GM23338 (cell line): Measurements from ENCODE around the gene GCK. TPM values are rescaled to one million over a fixed set of nuclear protein-coding genes. Genes with fewer than 3 reads are reported as not detected.

Experiments
- ATAC-seq: fragments of 200-7000 bp; cut with Tn5 transposase; 3 replicates; pipeline ENCODE4 v1.9.1; 2020
- DNase-seq: peaks from one replicate; pipeline ENCODE4 v3.0.0-alpha.2; 2015; ENCODE audit warnings: low spot score
- H2AFZ ChIP-seq: fragments of 200-600 bp; sonication (generic); 2 replicates; pipeline ENCODE4 v1.8.0; 2016; ENCODE audit warnings: antibody characterized with exemption, mild to moderate bottlenecking, moderate library complexity
- H3F3A ChIP-seq: fragments of 200-600 bp; sonication (generic); replicated peaks from 2 replicates; pipeline ENCODE4 v1.8.0; 2017; ENCODE audit warnings: antibody characterized with exemption, mixed run types, low read depth
- H3K27ac ChIP-seq: fragments of 200-600 bp; sonication (generic); 2 replicates; pipeline ENCODE4 v1.6.1; 2016; ENCODE audit warnings: low read depth
- H3K27me3 ChIP-seq: fragments of 200-600 bp; sonication (generic); 2 replicates; pipeline ENCODE4 v1.8.0; 2016; ENCODE audit warnings: mild to moderate bottlenecking, mixed run types, moderate library complexity; ENCODE audit not compliant: insufficient read depth
- H3K36me3 ChIP-seq: fragments of 200-600 bp; sonication (generic); 2 replicates; pipeline ENCODE4 v1.8.0; 2016; ENCODE audit warnings: mild to moderate bottlenecking; ENCODE audit not compliant: insufficient read depth
- H3K4me1 ChIP-seq: fragments of 200-600 bp; sonication (generic); 2 replicates; pipeline ENCODE4 v1.8.0; 2016; ENCODE audit warnings: mild to moderate bottlenecking, moderate library complexity; ENCODE audit not compliant: insufficient read depth
- H3K4me2 ChIP-seq: fragments of 200-600 bp; sonication (generic); 2 replicates; pipeline ENCODE4 v1.7.1; 2017; ENCODE audit warnings: mixed run types
- H3K4me3 ChIP-seq: fragments of 200-600 bp; sonication (generic); 2 replicates; pipeline ENCODE4 v1.6.1; 2016; ENCODE audit warnings: mixed run types
- H3K79me2 ChIP-seq: fragments of 200-600 bp; sonication (generic); replicated peaks from 2 replicates; pipeline ENCODE4 v1.8.0; 2017; ENCODE audit warnings: mild to moderate bottlenecking; ENCODE audit not compliant: insufficient read depth
- H3K9me2 ChIP-seq: fragments of 200-600 bp; sonication (generic); 2 replicates; pipeline ENCODE4 v1.8.0; 2017; ENCODE audit not compliant: insufficient read depth
- H4K20me1 ChIP-seq: fragments of 200-600 bp; sonication (generic); replicated peaks from 2 replicates; pipeline ENCODE4 v1.8.0; 2017; ENCODE audit warnings: mild to moderate bottlenecking; ENCODE audit not compliant: insufficient read depth
- H3K27ac Mint-ChIP-seq: 2 replicates; pipeline ENCODE4 v1.8.0; 2020; ENCODE audit warnings: inconsistent platforms, mild to moderate bottlenecking, moderate library complexity, mixed read lengths
- H3K27me3 Mint-ChIP-seq: 3 replicates; pipeline ENCODE4 v1.8.0; 2022; ENCODE audit warnings: low read depth, mild to moderate bottlenecking, moderate library complexity, mixed read lengths, inconsistent platforms; ENCODE audit not compliant: insufficient read depth, poor library complexity
- H3K36me3 Mint-ChIP-seq: 3 replicates; pipeline ENCODE4 v1.8.0; 2021; ENCODE audit warnings: low read depth, mild to moderate bottlenecking, inconsistent platforms, moderate library complexity, mixed read lengths
- H3K4me1 Mint-ChIP-seq: 3 replicates; pipeline ENCODE4 v1.8.0; 2020; ENCODE audit warnings: mild to moderate bottlenecking, inconsistent platforms, mixed read lengths
- H3K4me3 Mint-ChIP-seq: 3 replicates; pipeline ENCODE4 v1.8.0; 2021; ENCODE audit warnings: moderate library complexity, mild to moderate bottlenecking, inconsistent platforms, mixed read lengths
- H3K9me3 Mint-ChIP-seq: 3 replicates; pipeline ENCODE4 v1.8.0; 2020; ENCODE audit warnings: moderate library complexity, mild to moderate bottlenecking, inconsistent platforms, mixed read lengths
- CREB1 ChIP-seq: fragments of 250-450 bp; sonication (Bioruptor Pico); IDR thresholded peaks from 2 replicates; pipeline ENCODE4 v1.5.0; 2020; ENCODE audit warnings: low read depth, mild to moderate bottlenecking, moderate library complexity
- EZH2 ChIP-seq: fragments of 200-600 bp; sonication (generic); IDR thresholded peaks from one replicate; pipeline ENCODE4 v1.8.0; 2017; ENCODE audit warnings: antibody characterized with exemption, mild to moderate bottlenecking, low read depth; ENCODE audit not compliant: unreplicated experiment
- EZH2phosphoT487 ChIP-seq: fragments of 200-600 bp; sonication (generic); IDR thresholded peaks from one replicate; pipeline ENCODE4 v1.8.1; 2018; ENCODE audit warnings: antibody characterized with exemption; ENCODE audit not compliant: unreplicated experiment
- NANOG ChIP-seq: IDR thresholded peaks from 2 replicates; pipeline ENCODE4 v1.6.1; 2016; ENCODE audit warnings: antibody characterized with exemption, borderline replicate concordance
- POLR2AphosphoS5 ChIP-seq: IDR thresholded peaks from 2 replicates; pipeline ENCODE4 v1.6.1; 2016; ENCODE audit warnings: antibody characterized with exemption, low read depth
- STAT1 ChIP-seq: IDR thresholded peaks from one replicate; pipeline ENCODE4 v1.6.1; 2016; ENCODE audit warnings: antibody characterized with exemption; ENCODE audit not compliant: unreplicated experiment
- ZNF114 ChIP-seq: fragments of 250-450 bp; sonication (Bioruptor Pico); IDR thresholded peaks from 2 replicates; pipeline ENCODE4 v1.5.0; 2020; ENCODE audit warnings: mild to moderate bottlenecking, moderate library complexity
- ZNF331 ChIP-seq: fragments of 250-450 bp; sonication (Bioruptor Pico); IDR thresholded peaks from 2 replicates; pipeline ENCODE4 v1.5.0; 2020; ENCODE audit warnings: low read depth, mild to moderate bottlenecking, moderate library complexity
- polyA plus RNA-seq: library from polyadenylated mRNA; unstranded; fragments of >200 nt; fragmentation: Nextera tagmentation; extraction: Ambion mirVana; gene quantifications from 2 replicates; pipeline ENCODE4 v1.2.1, GENCODE V29; 2016
- total RNA-seq: library from RNA; depleted of rRNA; stranded (reverse); fragments of >200 nt; shearing (Covaris generic); gene quantifications from 2 replicates; pipeline ENCODE4 v1.2.3, GENCODE V29; 2014
- TF ChIP-seq, protein P1 (sequence below): fragments of 250-450 bp; sonication (Bioruptor Pico); IDR thresholded peaks from 2 replicates; pipeline ENCODE4 v1.5.0; 2020; ENCODE audit warnings: mild to moderate bottlenecking, moderate library complexity
- TF ChIP-seq, protein P2 (sequence below), 2 experiments: fragments of 200-600 bp in 1 of 2; sonication (generic) in 1 of 2; conservative IDR thresholded peaks; 2 replicates each; pipeline versions ENCODE4 v1.5.1 to v1.6.1; 2016 to 2017; ENCODE audit warnings: antibody characterized with exemption in 2 of 2, low read depth in 2 of 2, mild to moderate bottlenecking in 2 of 2, moderate library complexity in 1 of 2
- TF ChIP-seq, protein P3 (sequence below): IDR thresholded peaks from one replicate; pipeline ENCODE4 v1.6.1; 2018; ENCODE audit warnings: antibody characterized with exemption; ENCODE audit not compliant: unreplicated experiment

GCK gene
- total and polyA plus RNA-seq, 2 experiments from 2014 or later: 6.1 to 7.3 TPM

DNA sequence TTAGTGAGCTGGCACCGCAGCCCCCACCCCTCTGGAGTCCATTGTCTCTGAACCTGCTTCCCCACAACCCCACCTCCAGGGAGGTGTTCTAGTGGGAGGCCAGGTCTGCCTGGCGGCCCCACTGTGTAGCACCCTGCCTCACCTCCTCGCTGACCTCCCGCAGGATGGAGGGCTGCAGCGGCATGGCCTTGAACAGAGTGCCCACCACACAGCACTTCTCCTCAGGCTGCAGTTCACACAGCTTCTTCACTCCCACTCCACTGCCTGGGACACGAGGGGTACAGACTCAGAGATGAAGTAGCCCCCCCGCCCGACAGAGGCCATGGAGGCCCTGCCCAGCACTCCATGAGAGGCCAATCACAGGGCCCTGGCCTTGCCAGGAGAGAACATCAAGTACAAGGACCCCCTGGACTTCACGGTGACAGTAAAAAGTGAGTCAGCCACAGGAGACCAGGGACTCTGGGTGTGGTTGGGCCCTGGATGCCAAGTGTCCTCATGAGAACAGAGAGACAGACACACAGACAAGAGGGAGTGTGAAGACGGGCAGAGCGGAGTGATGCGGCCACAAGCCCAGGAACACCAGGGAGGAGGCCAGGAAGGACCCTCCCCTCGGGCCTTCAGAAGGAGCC is 71.3 kb downstream of the GCK start (continued):
- TF ChIP-seq, protein P1, sequence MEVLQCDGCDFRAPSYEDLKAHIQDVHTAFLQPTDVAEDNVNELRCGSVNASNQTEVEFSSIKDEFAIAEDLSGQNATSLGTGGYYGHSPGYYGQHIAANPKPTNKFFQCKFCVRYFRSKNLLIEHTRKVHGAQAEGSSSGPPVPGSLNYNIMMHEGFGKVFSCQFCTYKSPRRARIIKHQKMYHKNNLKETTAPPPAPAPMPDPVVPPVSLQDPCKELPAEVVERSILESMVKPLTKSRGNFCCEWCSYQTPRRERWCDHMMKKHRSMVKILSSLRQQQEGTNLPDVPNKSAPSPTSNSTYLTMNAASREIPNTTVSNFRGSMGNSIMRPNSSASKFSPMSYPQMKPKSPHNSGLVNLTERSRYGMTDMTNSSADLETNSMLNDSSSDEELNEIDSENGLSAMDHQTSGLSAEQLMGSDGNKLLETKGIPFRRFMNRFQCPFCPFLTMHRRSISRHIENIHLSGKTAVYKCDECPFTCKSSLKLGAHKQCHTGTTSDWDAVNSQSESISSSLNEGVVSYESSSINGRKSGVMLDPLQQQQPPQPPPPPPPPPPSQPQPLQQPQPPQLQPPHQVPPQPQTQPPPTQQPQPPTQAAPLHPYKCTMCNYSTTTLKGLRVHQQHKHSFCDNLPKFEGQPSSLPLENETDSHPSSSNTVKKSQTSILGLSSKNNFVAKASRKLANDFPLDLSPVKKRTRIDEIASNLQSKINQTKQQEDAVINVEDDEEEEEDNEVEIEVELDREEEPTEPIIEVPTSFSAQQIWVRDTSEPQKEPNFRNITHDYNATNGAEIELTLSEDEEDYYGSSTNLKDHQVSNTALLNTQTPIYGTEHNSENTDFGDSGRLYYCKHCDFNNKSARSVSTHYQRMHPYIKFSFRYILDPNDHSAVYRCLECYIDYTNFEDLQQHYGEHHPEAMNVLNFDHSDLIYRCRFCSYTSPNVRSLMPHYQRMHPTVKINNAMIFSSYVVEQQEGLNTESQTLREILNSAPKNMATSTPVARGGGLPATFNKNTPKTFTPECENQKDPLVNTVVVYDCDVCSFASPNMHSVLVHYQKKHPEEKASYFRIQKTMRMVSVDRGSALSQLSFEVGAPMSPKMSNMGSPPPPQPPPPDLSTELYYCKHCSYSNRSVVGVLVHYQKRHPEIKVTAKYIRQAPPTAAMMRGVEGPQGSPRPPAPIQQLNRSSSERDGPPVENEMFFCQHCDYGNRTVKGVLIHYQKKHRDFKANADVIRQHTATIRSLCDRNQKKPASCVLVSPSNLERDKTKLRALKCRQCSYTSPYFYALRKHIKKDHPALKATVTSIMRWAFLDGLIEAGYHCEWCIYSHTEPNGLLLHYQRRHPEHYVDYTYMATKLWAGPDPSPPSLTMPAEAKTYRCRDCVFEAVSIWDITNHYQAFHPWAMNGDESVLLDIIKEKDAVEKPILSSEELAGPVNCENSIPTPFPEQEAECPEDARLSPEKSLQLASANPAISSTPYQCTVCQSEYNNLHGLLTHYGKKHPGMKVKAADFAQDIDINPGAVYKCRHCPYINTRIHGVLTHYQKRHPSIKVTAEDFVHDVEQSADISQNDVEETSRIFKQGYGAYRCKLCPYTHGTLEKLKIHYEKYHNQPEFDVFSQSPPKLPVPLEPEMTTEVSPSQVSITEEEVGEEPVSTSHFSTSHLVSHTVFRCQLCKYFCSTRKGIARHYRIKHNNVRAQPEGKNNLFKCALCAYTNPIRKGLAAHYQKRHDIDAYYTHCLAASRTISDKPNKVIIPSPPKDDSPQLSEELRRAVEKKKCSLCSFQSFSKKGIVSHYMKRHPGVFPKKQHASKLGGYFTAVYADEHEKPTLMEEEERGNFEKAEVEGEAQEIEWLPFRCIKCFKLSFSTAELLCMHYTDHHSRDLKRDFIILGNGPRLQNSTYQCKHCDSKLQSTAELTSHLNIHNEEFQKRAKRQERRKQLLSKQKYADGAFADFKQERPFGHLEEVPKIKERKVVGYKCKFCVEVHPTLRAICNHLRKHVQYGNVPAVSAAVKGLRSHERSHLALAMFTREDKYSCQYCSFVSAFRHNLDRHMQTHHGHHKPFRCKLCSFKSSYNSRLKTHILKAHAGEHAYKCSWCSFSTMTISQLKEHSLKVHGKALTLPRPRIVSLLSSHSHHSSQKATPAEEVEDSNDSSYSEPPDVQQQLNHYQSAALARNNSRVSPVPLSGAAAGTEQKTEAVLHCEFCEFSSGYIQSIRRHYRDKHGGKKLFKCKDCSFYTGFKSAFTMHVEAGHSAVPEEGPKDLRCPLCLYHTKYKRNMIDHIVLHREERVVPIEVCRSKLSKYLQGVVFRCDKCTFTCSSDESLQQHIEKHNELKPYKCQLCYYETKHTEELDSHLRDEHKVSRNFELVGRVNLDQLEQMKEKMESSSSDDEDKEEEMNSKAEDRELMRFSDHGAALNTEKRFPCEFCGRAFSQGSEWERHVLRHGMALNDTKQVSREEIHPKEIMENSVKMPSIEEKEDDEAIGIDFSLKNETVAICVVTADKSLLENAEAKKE (CRISPR knock-in tag): no peak
- TF ChIP-seq CREB1 (CRISPR knock-in tag) (no peak), STAT1 (no peak), ZNF114 (no peak), EZH2phosphoT487 (no peak), POLR2AphosphoS5 (no peak)

DNA sequence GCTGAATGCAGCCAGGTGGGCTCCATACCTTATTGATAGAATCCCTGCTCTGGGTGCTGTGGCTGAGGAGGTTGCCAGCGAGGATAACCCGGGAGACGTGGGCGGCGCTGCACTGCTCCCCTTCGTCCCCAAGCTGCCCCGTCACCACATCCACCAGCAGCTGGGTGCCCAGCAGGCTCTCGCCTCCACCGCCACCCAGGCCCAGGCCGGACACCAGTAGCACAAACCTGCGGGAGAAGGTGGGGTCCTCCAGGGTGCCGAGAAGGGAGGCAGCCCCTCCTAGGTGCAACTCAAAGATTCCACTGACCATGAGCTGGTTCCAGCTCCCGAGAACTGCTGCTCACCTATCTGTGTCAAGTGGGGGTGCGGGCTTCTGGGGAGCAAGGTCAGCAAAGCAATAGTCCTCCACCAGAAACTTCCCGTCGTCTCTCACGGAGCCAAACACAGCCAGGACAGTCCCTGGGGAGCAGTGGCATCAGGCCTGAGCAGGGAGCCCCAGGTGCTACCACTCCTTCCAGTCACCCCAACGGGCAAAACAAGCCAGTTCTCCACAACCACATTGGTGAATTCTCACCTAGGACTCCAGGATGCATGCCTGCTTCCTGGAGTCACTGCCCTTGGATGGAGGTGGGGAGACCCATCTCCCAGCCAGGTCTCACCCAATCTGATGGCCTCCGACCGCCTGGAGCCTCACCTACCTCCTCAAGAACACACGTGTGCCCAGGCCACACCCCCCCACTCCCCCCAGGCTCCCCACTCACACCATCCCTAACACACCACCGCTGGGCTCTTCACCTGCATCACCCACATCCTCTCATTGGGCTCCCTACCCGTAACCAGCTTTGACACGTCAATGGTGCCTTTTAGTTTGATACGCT is 72.2 kb downstream of the GCK start:
- peaks cover 6% of the 10 kb centered on the region; the same call in 1 of the 2 replicates for H3K4me1 ChIP-seq
- no peak overlapping the region for H3K27ac Mint-ChIP-seq
- H3K4me3 Mint-ChIP-seq: no peak overlapping the region

More for the DNA sequence above, 72.2 kb downstream of the GCK start:
- Histone ChIP-seq H4K20me1 (peaks cover 3% of the 10 kb centered on the region), H3K27ac (no peak overlapping the region), H3K4me3 (no peak overlapping the region), H3K4me2 (no peak overlapping the region), H3K36me3 (peaks cover 12% of the 10 kb centered on the region; the same call in 1 of the 2 replicates), H3F3A (0 out of 2 replicates have a peak, but pooled peaks cover 2% of the 10 kb centered on the region), H3K9me2 (no peaks in the 10 kb centered on the region), H2AFZ (no peak overlapping the region), H3K27me3 (no peaks in the 10 kb centered on the region), H3K79me2 (peaks cover 14% of the 10 kb centered on the region)
- Mint-ChIP-seq H3K36me3 (peaks cover 75% of the 10 kb centered on the region), H3K27me3 (peaks cover 14% of the 10 kb centered on the region), H3K4me1 (peaks cover 9% of the 10 kb centered on the region), H3K9me3 (no peaks in the 10 kb centered on the region; the same call in 2 of the 3 replicates)
- ATAC-seq: no peak
- TF ChIP-seq ZNF331 (CRISPR knock-in tag): no peak
- TF ChIP-seq, protein P2, sequence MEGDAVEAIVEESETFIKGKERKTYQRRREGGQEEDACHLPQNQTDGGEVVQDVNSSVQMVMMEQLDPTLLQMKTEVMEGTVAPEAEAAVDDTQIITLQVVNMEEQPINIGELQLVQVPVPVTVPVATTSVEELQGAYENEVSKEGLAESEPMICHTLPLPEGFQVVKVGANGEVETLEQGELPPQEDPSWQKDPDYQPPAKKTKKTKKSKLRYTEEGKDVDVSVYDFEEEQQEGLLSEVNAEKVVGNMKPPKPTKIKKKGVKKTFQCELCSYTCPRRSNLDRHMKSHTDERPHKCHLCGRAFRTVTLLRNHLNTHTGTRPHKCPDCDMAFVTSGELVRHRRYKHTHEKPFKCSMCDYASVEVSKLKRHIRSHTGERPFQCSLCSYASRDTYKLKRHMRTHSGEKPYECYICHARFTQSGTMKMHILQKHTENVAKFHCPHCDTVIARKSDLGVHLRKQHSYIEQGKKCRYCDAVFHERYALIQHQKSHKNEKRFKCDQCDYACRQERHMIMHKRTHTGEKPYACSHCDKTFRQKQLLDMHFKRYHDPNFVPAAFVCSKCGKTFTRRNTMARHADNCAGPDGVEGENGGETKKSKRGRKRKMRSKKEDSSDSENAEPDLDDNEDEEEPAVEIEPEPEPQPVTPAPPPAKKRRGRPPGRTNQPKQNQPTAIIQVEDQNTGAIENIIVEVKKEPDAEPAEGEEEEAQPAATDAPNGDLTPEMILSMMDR (conservative IDR thresholded peaks at IDR 0.05; ENCODE audit: low read depth in 2 of 2): no peak
- no peak for TF ChIP-seq NANOG
- no peak for TF ChIP-seq EZH2
- TF ChIP-seq, protein P3, sequence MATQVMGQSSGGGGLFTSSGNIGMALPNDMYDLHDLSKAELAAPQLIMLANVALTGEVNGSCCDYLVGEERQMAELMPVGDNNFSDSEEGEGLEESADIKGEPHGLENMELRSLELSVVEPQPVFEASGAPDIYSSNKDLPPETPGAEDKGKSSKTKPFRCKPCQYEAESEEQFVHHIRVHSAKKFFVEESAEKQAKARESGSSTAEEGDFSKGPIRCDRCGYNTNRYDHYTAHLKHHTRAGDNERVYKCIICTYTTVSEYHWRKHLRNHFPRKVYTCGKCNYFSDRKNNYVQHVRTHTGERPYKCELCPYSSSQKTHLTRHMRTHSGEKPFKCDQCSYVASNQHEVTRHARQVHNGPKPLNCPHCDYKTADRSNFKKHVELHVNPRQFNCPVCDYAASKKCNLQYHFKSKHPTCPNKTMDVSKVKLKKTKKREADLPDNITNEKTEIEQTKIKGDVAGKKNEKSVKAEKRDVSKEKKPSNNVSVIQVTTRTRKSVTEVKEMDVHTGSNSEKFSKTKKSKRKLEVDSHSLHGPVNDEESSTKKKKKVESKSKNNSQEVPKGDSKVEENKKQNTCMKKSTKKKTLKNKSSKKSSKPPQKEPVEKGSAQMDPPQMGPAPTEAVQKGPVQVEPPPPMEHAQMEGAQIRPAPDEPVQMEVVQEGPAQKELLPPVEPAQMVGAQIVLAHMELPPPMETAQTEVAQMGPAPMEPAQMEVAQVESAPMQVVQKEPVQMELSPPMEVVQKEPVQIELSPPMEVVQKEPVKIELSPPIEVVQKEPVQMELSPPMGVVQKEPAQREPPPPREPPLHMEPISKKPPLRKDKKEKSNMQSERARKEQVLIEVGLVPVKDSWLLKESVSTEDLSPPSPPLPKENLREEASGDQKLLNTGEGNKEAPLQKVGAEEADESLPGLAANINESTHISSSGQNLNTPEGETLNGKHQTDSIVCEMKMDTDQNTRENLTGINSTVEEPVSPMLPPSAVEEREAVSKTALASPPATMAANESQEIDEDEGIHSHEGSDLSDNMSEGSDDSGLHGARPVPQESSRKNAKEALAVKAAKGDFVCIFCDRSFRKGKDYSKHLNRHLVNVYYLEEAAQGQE: no peak
- TF ChIP-seq STAT1: no peak
- TF ChIP-seq POLR2AphosphoS5: no peak
- TF ChIP-seq CREB1 (CRISPR knock-in tag): no peak
- no peak for DNase-seq
